A673 (cell line): ENCODE results near the gene PDXDC1. TPM values are rescaled to one million over a fixed set of nuclear protein-coding genes. Genes with fewer than 3 reads are reported as not detected.
A peak's percentile ranks its signal among the peaks of the same experiment; 100 is the strongest.
"Not testable (repeated sequence)": the region's sequence is repeated elsewhere in the genome, so short reads cannot be mapped to it uniquely, and the experiment has no call there.

Source experiments
- BruUV-seq: library from RNA; stranded (reverse); fragments of 400-500 nt; replicated peaks from 2 replicates; lab custom pipeline; 2021; lab: Mats Ljungman, UMichigan
- CTCF ChIA-PET: fragments of 300-600 bp; sonication (Branson Sonifier 250); formaldehyde crosslinking; loops from one replicate; lab custom pipeline; 2022; ENCODE audit warnings: antibody characterized with exemption; lab: Charles Lee
- POLR2A ChIA-PET: fragments of 300-600 bp; sonication (Branson Sonifier 250); formaldehyde crosslinking; loops from one replicate; lab custom pipeline; 2022; ENCODE audit warnings: antibody characterized with exemption; ENCODE audit not compliant: low non-redundant PET; lab: Charles Lee
- DNase-seq: peaks from one replicate; pipeline ENCODE4 v3.0.0-alpha.2; 2015; ENCODE audit warnings: low spot score
- H3K27ac ChIP-seq: fragments of 200-600 bp; sonication (generic); 2 replicates; pipeline ENCODE4 v1.5.1; 2016; ENCODE audit warnings: mixed run types, low read depth, mild to moderate bottlenecking, mixed read lengths, antibody characterized with exemption, low read length; ENCODE audit not compliant: poor library complexity, severe bottlenecking
- H3K27me3 ChIP-seq: fragments of 200-600 bp; sonication (generic); replicated peaks from 2 replicates; pipeline ENCODE4 v1.6.1; 2017; ENCODE audit warnings: mixed run types, low read depth, mild to moderate bottlenecking, mixed read lengths, antibody characterized with exemption, low read length; ENCODE audit not compliant: insufficient read depth, poor library complexity
- H3K36me3 ChIP-seq: fragments of 200-600 bp; sonication (generic); 2 replicates; pipeline ENCODE4 v1.6.1; 2016; ENCODE audit warnings: mixed run types, mild to moderate bottlenecking, mixed read lengths, antibody characterized with exemption, low read length; ENCODE audit not compliant: insufficient read depth, poor library complexity, severe bottlenecking
- H3K4me1 ChIP-seq: fragments of 200-600 bp; sonication (generic); 2 replicates; pipeline ENCODE4 v1.6.1; 2017; ENCODE audit warnings: mixed run types, mild to moderate bottlenecking, mixed read lengths, antibody characterized with exemption, low read length; ENCODE audit not compliant: insufficient read depth, poor library complexity, severe bottlenecking
- H3K4me3 ChIP-seq: fragments of 200-600 bp; sonication (generic); 2 replicates; pipeline ENCODE4 v1.5.1; 2016; ENCODE audit warnings: low read depth, mixed run types, mild to moderate bottlenecking, mixed read lengths, low read length; ENCODE audit not compliant: poor library complexity, severe bottlenecking
- H3K9me3 ChIP-seq: fragments of 200-600 bp; sonication (generic); 2 replicates; pipeline ENCODE4 v1.6.1; 2016; ENCODE audit warnings: mixed run types, low read depth, mild to moderate bottlenecking, mixed read lengths, antibody characterized with exemption, low read length; ENCODE audit not compliant: poor library complexity, severe bottlenecking
- intact Hi-C: fragments of 100-400 bp; cut with micrococcal nuclease; formaldehyde crosslinking; loops from one replicate; pipeline ENCODE4 v1.10.0; 2022; ENCODE audit not compliant: unreplicated experiment
- total RNA-seq: library from RNA; stranded (reverse); gene quantifications from 2 replicates; pipeline ENCODE4 v1.2.3, GENCODE V29; 2021

PDXDC1 gene
- total RNA-seq, 1 experiment from 2014 or later = 103 TPM

- CTCF ChIA-PET, POLR2A ChIA-PET, BruUV-seq, H3K4me1 ChIP-seq, H3K27me3 ChIP-seq, H3K27ac ChIP-seq, intact Hi-C loops, H3K36me3 ChIP-seq, H3K9me3 ChIP-seq: not testable (repeated sequence)
- peak overlapping the region; percentile 41 for H3K4me3 ChIP-seq
- DNase-seq = peak; percentile 89
Measured at GRCh38 chr16:15154650-15155562, 180.1 kb downstream of the PDXDC1 start.

- H3K27me3 ChIP-seq, BruUV-seq, H3K27ac ChIP-seq, H3K4me3 ChIP-seq, CTCF ChIA-PET, H3K36me3 ChIP-seq, H3K4me1 ChIP-seq, H3K9me3 ChIP-seq, POLR2A ChIA-PET, intact Hi-C loops, DNase-seq: not testable (repeated sequence)
Measured at GRCh38 chr16:15157644-15158043, 182.8 kb downstream of the PDXDC1 start.

GRCh38 chr16:15159671-15160070 lies 184.8 kb downstream of the PDXDC1 start:
- BruUV-seq, H3K36me3 ChIP-seq, CTCF ChIA-PET: not testable (repeated sequence)

DNA sequence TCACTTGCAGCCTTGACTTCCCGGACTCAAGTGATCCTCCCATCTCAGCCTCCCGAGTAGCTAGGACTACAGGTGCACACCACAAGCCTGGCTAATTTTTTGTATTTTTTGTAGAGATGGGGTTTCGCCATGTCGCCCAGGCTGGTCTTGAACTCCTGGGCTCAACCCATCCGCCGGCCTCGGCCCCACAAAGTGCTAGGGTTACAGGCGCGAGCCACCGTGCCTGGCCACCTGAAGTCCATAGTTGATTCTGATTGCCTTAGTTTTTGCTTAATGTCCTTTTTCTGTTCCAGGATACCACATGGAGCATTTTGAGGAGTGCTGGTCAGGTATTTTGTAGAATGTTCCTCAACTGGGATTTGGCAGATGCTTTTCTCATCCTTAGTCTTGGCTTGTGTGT lies 185.7 kb downstream of the PDXDC1 start:
- DNase-seq, POLR2A ChIA-PET, H3K9me3 ChIP-seq, intact Hi-C loops, H3K27ac ChIP-seq, H3K36me3 ChIP-seq, H3K4me1 ChIP-seq, H3K4me3 ChIP-seq, H3K27me3 ChIP-seq, CTCF ChIA-PET, BruUV-seq: not testable (repeated sequence)

More at GRCh38 chr16:15159671-15160070, 184.8 kb downstream of the PDXDC1 start:
- H3K9me3 ChIP-seq, DNase-seq, POLR2A ChIA-PET, H3K4me1 ChIP-seq, intact Hi-C loops, H3K27ac ChIP-seq, H3K4me3 ChIP-seq, H3K27me3 ChIP-seq: not testable (repeated sequence)

DNA sequence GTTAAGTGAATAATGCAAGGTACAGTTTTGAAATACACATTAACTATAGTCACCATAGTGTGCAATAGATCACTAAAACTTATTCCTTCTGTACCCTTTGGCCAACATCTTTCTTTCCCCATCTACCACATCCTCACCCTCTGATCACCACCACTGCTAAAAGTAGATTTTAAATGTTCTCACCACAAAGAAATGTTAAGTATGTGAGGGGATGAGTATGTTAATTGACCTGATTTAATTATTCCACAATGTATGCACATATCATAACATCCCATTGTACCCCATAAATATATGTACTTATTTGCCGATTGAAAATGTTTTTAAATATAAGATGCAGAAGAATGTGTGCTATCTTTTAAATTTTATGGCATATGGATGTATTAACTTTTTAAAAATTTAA lies 188.2 kb downstream of the PDXDC1 start:
- H3K36me3 ChIP-seq, H3K4me3 ChIP-seq, H3K27me3 ChIP-seq, H3K9me3 ChIP-seq, H3K4me1 ChIP-seq, POLR2A ChIA-PET, DNase-seq, CTCF ChIA-PET, BruUV-seq, intact Hi-C loops, H3K27ac ChIP-seq: not testable (repeated sequence)

DNA sequence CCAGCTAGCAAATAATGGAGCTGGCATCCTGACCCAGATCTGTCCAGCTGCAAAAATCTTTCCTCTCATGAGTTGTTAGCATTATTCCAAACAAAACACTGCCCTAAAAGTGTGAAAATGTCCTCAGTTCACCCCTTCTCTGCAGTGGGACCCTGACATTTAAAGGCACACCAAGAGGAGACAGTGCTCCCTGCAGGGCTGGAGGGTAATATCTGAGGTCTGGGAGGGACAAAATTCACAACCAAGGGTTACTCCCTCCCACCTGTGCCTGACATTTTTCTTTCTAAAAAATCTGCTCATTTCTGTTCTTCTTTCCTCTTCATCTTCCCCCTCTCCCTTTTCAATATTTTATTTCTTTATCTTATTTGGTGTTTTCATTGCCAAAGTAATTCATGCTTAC lies 191.4 kb downstream of the PDXDC1 start:
- H3K9me3 ChIP-seq, H3K36me3 ChIP-seq, intact Hi-C loops, BruUV-seq, H3K4me3 ChIP-seq, H3K4me1 ChIP-seq, H3K27me3 ChIP-seq, CTCF ChIA-PET, H3K27ac ChIP-seq, DNase-seq, POLR2A ChIA-PET: not testable (repeated sequence)

DNA sequence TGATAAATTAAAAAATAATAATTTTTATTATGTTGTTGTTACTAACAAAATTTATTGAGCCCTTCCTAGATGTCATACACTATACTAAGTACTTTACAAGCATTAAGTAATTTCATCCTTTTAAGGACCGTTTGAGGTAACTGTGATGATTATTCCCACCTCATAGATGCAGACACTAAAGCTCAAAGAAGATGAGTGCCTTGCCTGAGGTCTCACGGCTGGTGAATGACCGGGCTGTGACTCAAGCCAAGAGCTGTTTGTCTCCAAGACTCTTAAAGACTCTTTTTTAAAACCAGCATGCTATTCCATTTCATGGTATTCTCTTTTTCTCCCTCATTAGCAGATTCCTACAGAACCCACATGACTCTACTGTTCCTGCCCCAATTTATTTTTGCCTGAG lies 193.5 kb downstream of the PDXDC1 start:
- intact Hi-C loops, H3K4me3 ChIP-seq, CTCF ChIA-PET, POLR2A ChIA-PET, H3K36me3 ChIP-seq, BruUV-seq, H3K27ac ChIP-seq, H3K9me3 ChIP-seq, H3K27me3 ChIP-seq, H3K4me1 ChIP-seq, DNase-seq: not testable (repeated sequence)
